CD4-positive, CD25-positive, alpha-beta regulatory T cell (primary cell): ENCODE data around the gene TAAR9. TPM values are rescaled to one million over a fixed set of nuclear protein-coding genes. Genes with fewer than 3 reads are reported as not detected.

Source experiments
- ATAC-seq, 2 donors: fragments of 150-1000 bp; cut with Tn5 transposase; one replicate each; pipeline ENCODE4 v1.10.0; 2021; ENCODE audit warnings: low read depth in 2 of 2, moderate number of reproducible peaks in 2 of 2, moderate library complexity in 1 of 2
- DNase-seq, 3 donors: peaks; one replicate each; pipeline versions ENCODE4 v3.0.0 to v3.0.0-alpha.2; 2012 to 2022; ENCODE audit warnings: mixed read lengths in 1 of 3
- H3K27ac ChIP-seq: one replicate; pipeline ENCODE4 v1.7.0; 2013; ENCODE audit warnings: mild to moderate bottlenecking, low read length; ENCODE audit not compliant: insufficient read depth, poor library complexity, severe bottlenecking
- H3K27me3 ChIP-seq: one replicate; pipeline ENCODE4 v1.7.0; 2013; ENCODE audit warnings: low read length; ENCODE audit not compliant: control insufficient read depth, insufficient read depth
- H3K36me3 ChIP-seq: one replicate; pipeline ENCODE4 v1.7.0; 2013; ENCODE audit warnings: mild to moderate bottlenecking, low read length, moderate library complexity; ENCODE audit not compliant: control insufficient read depth, insufficient read depth
- H3K4me1 ChIP-seq: 2 replicates; pipeline ENCODE4 v1.7.0; 2013; ENCODE audit warnings: mild to moderate bottlenecking, low read length; ENCODE audit not compliant: insufficient read depth, control insufficient read depth, poor library complexity, severe bottlenecking
- H3K4me3 ChIP-seq: one replicate; pipeline ENCODE4 v1.7.0; 2013; ENCODE audit warnings: low read depth, mild to moderate bottlenecking, low read length, moderate library complexity
- H3K9me3 ChIP-seq, 2 experiments: 1 replicate in 1 of 2; 2 replicates in 1 of 2; pipeline ENCODE4 v1.7.0; 2013; ENCODE audit warnings: low read length in 2 of 2, mild to moderate bottlenecking in 1 of 2, moderate library complexity in 1 of 2; ENCODE audit not compliant: control insufficient read depth in 2 of 2
- H3K27ac Mint-ChIP-seq, 3 donors: one replicate each; pipeline ENCODE4 v1.8.0; 2020 to 2022; ENCODE audit warnings: mild to moderate bottlenecking in 3 of 3, mixed read lengths in 3 of 3, moderate library complexity in 2 of 3
- H3K27me3 Mint-ChIP-seq: one replicate; pipeline ENCODE4 v1.8.0; 2022; ENCODE audit warnings: mild to moderate bottlenecking, mixed read lengths
- H3K36me3 Mint-ChIP-seq: one replicate; pipeline ENCODE4 v1.8.0; 2020; ENCODE audit warnings: mixed read lengths
- H3K4me1 Mint-ChIP-seq, 4 donors: one replicate each; pipeline ENCODE4 v1.8.0; 2020 to 2022; ENCODE audit warnings: mixed read lengths in 4 of 4, mild to moderate bottlenecking in 1 of 4
- H3K4me3 Mint-ChIP-seq, 4 donors: one replicate each; pipeline ENCODE4 v1.8.0; 2020 to 2022; ENCODE audit warnings: mild to moderate bottlenecking in 4 of 4, mixed read lengths in 4 of 4, moderate library complexity in 3 of 4
- H3K9me3 Mint-ChIP-seq, 7 donors: one replicate each; pipeline ENCODE4 v1.8.0; 2020 to 2022; ENCODE audit warnings: mixed read lengths in 7 of 7, mild to moderate bottlenecking in 3 of 7, moderate library complexity in 2 of 7
- polyA plus RNA-seq, 4 donors: library from polyadenylated mRNA; unstranded; fragments of 300-500 nt; fragmentation: Illumina TruSeq; gene quantifications; one replicate each; pipeline ENCODE4 v1.2.3, GENCODE V29; 2021
- total RNA-seq: library from RNA; stranded (reverse); gene quantifications from one replicate; pipeline ENCODE4 v1.2.3, GENCODE V29; 2022

Gene TAAR9
- total RNA-seq (not detected), polyA plus RNA-seq (not detected)

GRCh38 chr6:132537977-132538376 lies at the start of gene TAAR9:
TAAR9 (plus strand) TSS chr6:132538277; CDS start chr6:132538290, 13 bp downstream.
- H3K27me3 Mint-ChIP-seq, result peaks cover 56% of the 10 kb centered on the region
- H3K27ac Mint-ChIP-seq, result no peak within 1 kb of the TSS
- ATAC-seq (no peak), DNase-seq (no peak)
- H3K36me3 Mint-ChIP-seq, result no peaks in the 10 kb centered on the region
- Histone ChIP-seq H3K36me3 (no peaks in the 10 kb centered on the region), H3K4me3 (no peak within 1 kb of the TSS), H3K9me3 (no peaks in the 10 kb centered on the region), H3K27ac (no peak within 1 kb of the TSS), H3K4me1 (no peaks in the 10 kb centered on the region), H3K27me3 (peaks cover 15% of the 10 kb centered on the region)
- peaks cover 0 to 2% (median 0%) of the 10 kb centered on the region in 7 donors for H3K9me3 Mint-ChIP-seq
- no peaks in the 10 kb centered on the region for H3K4me1 Mint-ChIP-seq
- H3K4me3 Mint-ChIP-seq, result no peak within 1 kb of the TSS

- Histone ChIP-seq H3K4me1 (peaks cover 23% of the 10 kb centered on the region), H3K27me3 (no peaks in the 10 kb centered on the region), H3K9me3 (no peaks in the 10 kb centered on the region), H3K36me3 (peaks cover 5% of the 10 kb centered on the region), H3K4me3 (no peak overlapping the region), H3K27ac (no peak overlapping the region)
- H3K36me3 Mint-ChIP-seq, result peaks cover 21% of the 10 kb centered on the region
- DNase-seq (no peak), ATAC-seq (no peak)
- peak overlapping the region in 2 of 3 donors; percentile 50 to 82 for H3K27ac Mint-ChIP-seq
- no peaks in the 10 kb centered on the region for H3K27me3 Mint-ChIP-seq
- H3K9me3 Mint-ChIP-seq, result peaks cover 0 to 2% (median 0%) of the 10 kb centered on the region in 7 donors
- H3K4me3 Mint-ChIP-seq, result peak overlapping the region in 1 of 4 donors; percentile 7
- peaks cover 11 to 26% (median 17%) of the 10 kb centered on the region in 4 donors for H3K4me1 Mint-ChIP-seq
Measured at GRCh38 chr6:132489376-132489775, 48.7 kb upstream of the TAAR9 start.

- Mint-ChIP-seq H3K36me3 (peaks cover 28% of the 10 kb centered on the region), H3K27ac (peak overlapping the region in 2 of 3 donors; percentile 50 to 82), H3K4me1 (peaks cover 14 to 31% (median 21%) of the 10 kb centered on the region in 4 donors), H3K27me3 (no peaks in the 10 kb centered on the region), H3K9me3 (peaks cover 0 to 4% (median 0%) of the 10 kb centered on the region in 7 donors), H3K4me3 (no peak overlapping the region)
- Histone ChIP-seq H3K36me3 (peaks cover 5% of the 10 kb centered on the region), H3K4me3 (no peak overlapping the region), H3K4me1 (peaks cover 30% of the 10 kb centered on the region), H3K27me3 (no peaks in the 10 kb centered on the region), H3K9me3 (no peaks in the 10 kb centered on the region), H3K27ac (no peak overlapping the region)
- DNase-seq, result no peak
- ATAC-seq, result no peak
Measured at GRCh38 chr6:132490024-132490423, 48.1 kb upstream of the TAAR9 start.

- H3K27ac ChIP-seq, result no peak overlapping the region
- Mint-ChIP-seq H3K4me1 (peaks cover 14 to 37% (median 26%) of the 10 kb centered on the region in 4 donors), H3K36me3 (peaks cover 28% of the 10 kb centered on the region), H3K27ac (no peak overlapping the region), H3K27me3 (no peaks in the 10 kb centered on the region), H3K9me3 (peaks cover 0 to 4% (median 0%) of the 10 kb centered on the region in 7 donors), H3K4me3 (no peak overlapping the region)
- peaks cover 34% of the 10 kb centered on the region for H3K4me1 ChIP-seq
- peak in 1 of 3 donors; percentile 45 for DNase-seq
- H3K9me3 ChIP-seq, result no peaks in the 10 kb centered on the region
- no peaks in the 10 kb centered on the region for H3K27me3 ChIP-seq
- no peak overlapping the region for H3K4me3 ChIP-seq
- H3K36me3 ChIP-seq, result peaks cover 5% of the 10 kb centered on the region
- peak; percentile 43 to 48 for ATAC-seq
Measured at GRCh38 chr6:132490478-132491204, 47.4 kb upstream of the TAAR9 start.

DNA sequence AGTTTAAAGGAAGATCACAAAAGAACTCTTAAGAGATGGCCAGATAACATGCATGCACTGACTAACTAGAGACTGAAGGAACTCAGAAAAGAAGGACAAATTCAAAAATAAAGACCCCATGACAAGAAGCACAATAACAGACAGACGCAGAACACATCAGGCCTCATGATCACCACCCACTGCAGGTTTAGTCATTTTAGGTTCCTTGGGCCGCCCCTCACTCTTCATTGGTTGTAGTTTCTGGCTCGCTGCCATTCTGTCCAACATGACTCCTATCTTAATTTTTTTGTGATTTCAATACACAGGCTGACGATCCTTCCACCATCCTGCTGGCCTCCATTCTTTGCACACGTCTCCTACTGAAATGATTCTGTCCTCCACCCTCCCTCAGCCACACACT lies 46.8 kb upstream of the TAAR9 start:
- H3K9me3 ChIP-seq, result no peaks in the 10 kb centered on the region
- no peak overlapping the region for H3K4me3 ChIP-seq
- Mint-ChIP-seq H3K9me3 (peaks cover 0 to 4% (median 0%) of the 10 kb centered on the region in 7 donors), H3K4me1 (peaks cover 14 to 41% (median 33%) of the 10 kb centered on the region in 4 donors), H3K27ac (no peak overlapping the region), H3K36me3 (peaks cover 28% of the 10 kb centered on the region), H3K27me3 (no peaks in the 10 kb centered on the region), H3K4me3 (no peak overlapping the region)
- H3K27me3 ChIP-seq, result no peaks in the 10 kb centered on the region
- DNase-seq (no peak), ATAC-seq (peak in 1 of 2 donors; percentile 35)
- no peak overlapping the region for H3K27ac ChIP-seq
- H3K36me3 ChIP-seq, result peaks cover 5% of the 10 kb centered on the region
- H3K4me1 ChIP-seq, result peaks cover 40% of the 10 kb centered on the region

- peaks cover 43% of the 10 kb centered on the region for H3K4me1 ChIP-seq
- peaks cover 14 to 47% (median 38%) of the 10 kb centered on the region in 4 donors for H3K4me1 Mint-ChIP-seq
- ATAC-seq, result peak in 1 of 2 donors; percentile 19
Measured at GRCh38 chr6:132491881-132492280, 46.2 kb upstream of the TAAR9 start.

GRCh38 chr6:132494954-132495353 lies 43.1 kb upstream of the TAAR9 start:
- H3K9me3 Mint-ChIP-seq, result peaks cover 0 to 4% (median 2%) of the 10 kb centered on the region in 7 donors
- H3K4me3 ChIP-seq, result peak overlapping the region; percentile 45
- peaks cover 40% of the 10 kb centered on the region for H3K36me3 Mint-ChIP-seq
- peaks cover 26% of the 10 kb centered on the region for H3K36me3 ChIP-seq
- no peaks in the 10 kb centered on the region for H3K9me3 ChIP-seq
- no peaks in the 10 kb centered on the region for H3K27me3 ChIP-seq
- H3K27ac Mint-ChIP-seq, result peak overlapping the region; percentile 2 to 88 (median 75)
- H3K27ac ChIP-seq, result peak overlapping the region; percentile 48
- H3K4me1 ChIP-seq, result peaks cover 42% of the 10 kb centered on the region
- H3K4me3 Mint-ChIP-seq, result peak overlapping the region in 3 of 4 donors; percentile 17 to 61 (median 56)
- no peaks in the 10 kb centered on the region for H3K27me3 Mint-ChIP-seq
- DNase-seq (no peak), ATAC-seq (no peak)
- H3K4me1 Mint-ChIP-seq, result peaks cover 15 to 54% (median 40%) of the 10 kb centered on the region in 4 donors

More at GRCh38 chr6:132491881-132492280, 46.2 kb upstream of the TAAR9 start:
- no peaks in the 10 kb centered on the region for H3K27me3 ChIP-seq
- Mint-ChIP-seq H3K36me3 (peaks cover 28% of the 10 kb centered on the region), H3K27ac (no peak overlapping the region), H3K27me3 (no peaks in the 10 kb centered on the region), H3K4me3 (no peak overlapping the region), H3K9me3 (peaks cover 0 to 4% (median 0%) of the 10 kb centered on the region in 7 donors)
- H3K27ac ChIP-seq, result no peak overlapping the region
- H3K36me3 ChIP-seq, result peaks cover 6% of the 10 kb centered on the region
- DNase-seq, result no peak
- H3K9me3 ChIP-seq, result no peaks in the 10 kb centered on the region
- no peak overlapping the region for H3K4me3 ChIP-seq
